GM12878 (cell line): ENCODE data around the gene USP5. TPM values are rescaled to one million over a fixed set of nuclear protein-coding genes. Genes with fewer than 3 reads are reported as not detected.

Experiments
- ATAC-seq: fragments of 200-7000 bp; cut with Tn5 transposase; 3 replicates; pipeline ENCODE4 v1.9.1; 2020; ENCODE audit warnings: mild to moderate bottlenecking, moderate library complexity
- BruUV-seq: library from RNA; stranded (reverse); fragments of 400-500 nt; replicated peaks from 2 replicates; lab custom pipeline; 2021; lab: Mats Ljungman, UMichigan
- CTCF ChIA-PET: fragments of 300-600 bp; sonication (Branson Sonifier 250); formaldehyde crosslinking; extraction: SDS; loops from one replicate; lab custom pipeline; 2021; ENCODE audit warnings: inconsistent platforms; lab: Yijun Ruan, JAX
- POLR2A ChIA-PET: fragments of 350-600 bp; formaldehyde crosslinking; extraction: SDS; loops from one replicate; lab custom pipeline; 2021; ENCODE audit warnings: inconsistent platforms; lab: Charles Lee
- RAD21 ChIA-PET: fragments of 300-600 bp; sonication (Branson Sonifier 250); formaldehyde crosslinking; loops from one replicate; lab custom pipeline; 2023; ENCODE audit warnings: antibody characterized with exemption; ENCODE audit not compliant: unreplicated experiment; lab: Charles Lee
- SMC1A ChIA-PET: fragments of 300-600 bp; sonication (Branson Sonifier 250); formaldehyde crosslinking; loops from one replicate; lab custom pipeline; 2023; ENCODE audit not compliant: unreplicated experiment, uncharacterized antibody; lab: Charles Lee
- DNase-seq: peaks from one replicate; pipeline ENCODE4 v3.0.0-alpha.2; 2011; ENCODE audit warnings: low read depth, low spot score
- FAIRE-seq: peaks from 3 replicates; lab custom pipeline; 2011; peaks lifted over from hg19 to GRCh38; lab: Jason Lieb, UNC
- H2AFZ ChIP-seq: 2 replicates; pipeline ENCODE4 v1.6.0; 2011; ENCODE audit warnings: low read depth, low read length, control low read depth; ENCODE audit not compliant: control insufficient read depth
- H3K27ac ChIP-seq: 2 replicates; pipeline ENCODE4 v1.5.1; 2011; ENCODE audit warnings: control low read depth; ENCODE audit not compliant: control insufficient read depth, insufficient read depth
- H3K27me3 ChIP-seq, 2 experiments: replicated peaks in 1 of 2; 2 replicates each; pipeline versions ENCODE4 v1.6.0 to v1.6.1; 2011; ENCODE audit warnings: low read length in 1 of 2; ENCODE audit not compliant: control insufficient read depth in 2 of 2, insufficient read depth in 2 of 2
- H3K36me3 ChIP-seq, 2 experiments: 2 replicates each; pipeline ENCODE4 v1.5.1; 2011; ENCODE audit warnings: low read length in 1 of 2; ENCODE audit not compliant: control insufficient read depth in 2 of 2, insufficient read depth in 2 of 2
- H3K4me1 ChIP-seq: 2 replicates; pipeline ENCODE4 v1.6.1; 2011; ENCODE audit warnings: mild to moderate bottlenecking, low read length, moderate library complexity, mixed read lengths; ENCODE audit not compliant: control insufficient read depth, insufficient read depth
- H3K4me2 ChIP-seq: 2 replicates; pipeline ENCODE4 v1.6.0; 2011; ENCODE audit warnings: control low read depth; ENCODE audit not compliant: control insufficient read depth, insufficient read depth
- H3K4me3 ChIP-seq: fragments of 200-600 bp; sonication (generic); 2 replicates; pipeline ENCODE4 v1.5.1; 2016
- H3K79me2 ChIP-seq: 2 replicates; pipeline ENCODE4 v1.6.0; 2011; ENCODE audit warnings: low read length; ENCODE audit not compliant: control insufficient read depth, insufficient read depth
- H3K9ac ChIP-seq: 2 replicates; pipeline ENCODE4 v1.8.0; 2011; ENCODE audit warnings: low read length, control low read depth, mixed read lengths; ENCODE audit not compliant: control insufficient read depth, insufficient read depth
- H3K9me3 ChIP-seq: replicated peaks from 3 replicates; pipeline ENCODE4 v1.5.1; 2011; ENCODE audit warnings: mild to moderate bottlenecking, low read length; ENCODE audit not compliant: control insufficient read depth, insufficient read depth
- H4K20me1 ChIP-seq: 2 replicates; pipeline ENCODE4 v1.6.0; 2011; ENCODE audit not compliant: control insufficient read depth, insufficient read depth
- BCL11A ChIP-seq: IDR thresholded peaks from 2 replicates; pipeline ENCODE4 v1.6.1; 2011; ENCODE audit warnings: low read depth, low read length
- BMI1 ChIP-seq: fragments of 450-650 bp; IDR thresholded peaks from 2 replicates; pipeline ENCODE4 v1.6.1; 2016; ENCODE audit warnings: mild to moderate bottlenecking, moderate library complexity, borderline replicate concordance
- FOS ChIP-seq: IDR thresholded peaks from 3 replicates; pipeline ENCODE4 v1.6.1; 2011; ENCODE audit warnings: borderline replicate concordance; ENCODE audit not compliant: insufficient read length; ENCODE audit errors: extremely low read depth
- FOXM1 ChIP-seq: IDR thresholded peaks from 2 replicates; pipeline ENCODE4 v1.6.1; 2012; ENCODE audit warnings: low read depth, mild to moderate bottlenecking, inconsistent platforms, low read length, moderate library complexity
- MEF2A ChIP-seq: IDR thresholded peaks from 2 replicates; pipeline ENCODE4 v1.6.1; 2011; ENCODE audit warnings: low read depth, mild to moderate bottlenecking, low read length, moderate library complexity; ENCODE audit not compliant: insufficient read depth
- MYB ChIP-seq: fragments of 150-350 bp; IDR thresholded peaks from 2 replicates; pipeline ENCODE4 v1.6.1; 2014; ENCODE audit warnings: mild to moderate bottlenecking, low read depth, low read length, borderline replicate concordance
- RUNX3 ChIP-seq: IDR thresholded peaks from 2 replicates; pipeline ENCODE4 v1.6.1; 2012; ENCODE audit warnings: low read length, inconsistent platforms
- SIN3A ChIP-seq: IDR thresholded peaks from 2 replicates; pipeline ENCODE4 v1.6.1; 2012; ENCODE audit warnings: low read depth, low read length, improper control_type of control experiment
- SREBF1 ChIP-seq: IDR thresholded peaks from 2 replicates; pipeline ENCODE4 v1.6.1; 2012; ENCODE audit warnings: mild to moderate bottlenecking, low read length
- SRF ChIP-seq, 2 experiments: IDR thresholded peaks; 2 replicates each; pipeline ENCODE4 v1.6.1; 2011; ENCODE audit warnings: low read depth in 2 of 2, low read length in 2 of 2, mild to moderate bottlenecking in 1 of 2, moderate library complexity in 1 of 2
- STAT1 ChIP-seq: fragments of 450-650 bp; conservative IDR thresholded peaks from 2 replicates; pipeline ENCODE4 v1.6.1; 2014; ENCODE audit warnings: antibody characterized with exemption, mild to moderate bottlenecking
- STAT3 ChIP-seq: IDR thresholded peaks from 2 replicates; pipeline ENCODE4 v1.6.1; 2011; ENCODE audit warnings: low read depth, low read length, improper control_type of control experiment
- SUPT20H ChIP-seq: IDR thresholded peaks from 2 replicates; pipeline ENCODE4 v1.6.1; 2011; ENCODE audit warnings: low read depth, mild to moderate bottlenecking, low read length, moderate library complexity, borderline replicate concordance; ENCODE audit not compliant: control insufficient read depth
- SUZ12 ChIP-seq: fragments of 200-600 bp; sonication (generic); IDR thresholded peaks from one replicate; pipeline ENCODE4 v1.6.1; 2018; ENCODE audit warnings: antibody characterized with exemption, mild to moderate bottlenecking; ENCODE audit not compliant: unreplicated experiment
- WGBS: methylation state at CpG from one replicate; pipeline ENCODE4 v1.1.6; 2016; ENCODE audit warnings: low lambda C conversion rate; ENCODE audit not compliant: insufficient replicate concordance, insufficient coverage; ENCODE audit errors: missing lambda C conversion rate; 5-methylcytosine and 5-hydroxymethylcytosine counted together
- in situ Hi-C: fragments of 300-500 bp; cut with MboI; formaldehyde crosslinking; loops from 9 replicates; pipeline ENCODE4 v1.14.3; 2018; ENCODE audit warnings: mixed read lengths
- intact Hi-C: fragments of 100-400 bp; cut with micrococcal nuclease; formaldehyde crosslinking; loops from one replicate; pipeline ENCODE4 v1.14.2; 2022; ENCODE audit not compliant: unreplicated experiment
- polyA plus RNA-seq, 11 experiments: library from polyadenylated mRNA; depleted of rRNA in 4 of 11; unstranded in 6 of 11; stranded (reverse) in 5 of 11; fragments of >200 nt; fragmentation: Nextera tagmentation in 4 of 11; fragmentation: Illumina TruSeq in 1 of 11; extraction: Ambion mirVana in 4 of 11; extraction: Trizol in 1 of 11; gene quantifications; 1 replicate in 1 of 11; 2 replicates in 10 of 11; pipeline versions ENCODE4 v1.2.1 to v1.2.3, GENCODE V29; 2011 to 2016; ENCODE audit warnings: inconsistent platforms in 2 of 11, missing spikeins in 2 of 11, low read depth in 1 of 11
- total RNA-seq, 4 experiments: library from RNA; depleted of rRNA in 3 of 4; stranded (reverse); fragments of >200 nt in 3 of 4; fragmentation: Illumina TruSeq in 1 of 4; extraction: Trizol in 1 of 4; gene quantifications; 2 replicates each; pipeline versions ENCODE4 v1.2.1 to v1.2.3, GENCODE V29; 2013 to 2021
- TF ChIP-seq, protein P1 (sequence below), 3 experiments: IDR thresholded peaks in 2 of 3; conservative IDR thresholded peaks in 1 of 3; 2 replicates each; pipeline ENCODE4 v1.5.1; 2011; ENCODE audit warnings: low read depth in 3 of 3, low read length in 3 of 3, mild to moderate bottlenecking in 3 of 3, control low read depth in 2 of 3, moderate library complexity in 2 of 3, inconsistent platforms in 1 of 3, mixed read lengths in 1 of 3; ENCODE audit not compliant: control insufficient read depth in 2 of 3, insufficient read depth in 1 of 3; ENCODE audit errors: extremely low read depth in 1 of 3
- TF ChIP-seq, protein P2 (sequence below): IDR thresholded peaks from 2 replicates; pipeline ENCODE4 v1.6.1; 2011; ENCODE audit warnings: mild to moderate bottlenecking, low read depth, low read length, moderate library complexity; ENCODE audit not compliant: insufficient replicate concordance

The USP5 gene
- total and polyA plus RNA-seq, 10 of the 15 experiments (the other 5 are each of a cell fraction or from before 2014, with no cell fraction given) = 2.5 to 124 (median 74.6) TPM

DNA sequence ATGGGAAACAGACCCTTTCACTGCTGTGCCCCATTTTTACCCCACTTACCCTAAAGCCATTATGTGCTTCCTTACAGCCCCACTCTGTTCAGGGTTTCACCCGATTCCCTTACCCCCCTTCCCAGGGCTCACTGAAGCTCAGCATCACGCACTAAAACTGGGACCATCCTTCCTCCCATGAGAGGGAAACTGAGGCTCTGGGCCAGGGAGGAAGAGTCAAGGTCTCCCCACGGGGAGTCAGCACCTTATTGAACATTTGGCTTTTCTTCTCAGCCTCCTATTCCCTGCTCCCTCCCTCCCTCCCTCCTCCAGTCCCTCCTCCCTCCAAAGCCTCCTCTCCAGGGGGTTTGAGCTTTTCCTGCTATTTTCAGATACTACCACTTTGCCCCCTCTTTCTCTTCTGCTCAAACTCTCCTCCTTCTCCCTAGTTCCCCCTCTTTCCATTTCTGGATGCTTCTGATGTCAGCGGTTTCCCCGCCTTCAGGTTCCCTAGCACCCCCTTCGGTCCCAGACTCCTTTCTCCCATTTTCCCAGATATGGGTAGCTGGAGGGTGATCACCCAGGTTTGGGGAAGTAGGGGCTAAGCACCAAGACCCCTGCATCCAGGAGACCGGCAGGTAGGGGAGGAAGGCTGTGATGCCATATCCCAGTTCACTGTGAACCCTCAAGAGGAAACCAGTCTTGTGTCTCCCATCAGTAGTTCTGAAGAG lies 29.4 kb upstream of the USP5 start:
- DNase-seq (no peak), FAIRE-seq (no peak)
- no peaks in the 10 kb centered on the region; the same call in 1 of the 2 replicates for H3K4me1 ChIP-seq
- no peak overlapping the region for H3K27ac ChIP-seq
- H2AFZ ChIP-seq = no peak overlapping the region
- no TSS peak for BruUV-seq
- in situ Hi-C loops = no loop called here
- H4K20me1 ChIP-seq = no peaks in the 10 kb centered on the region
- POLR2A ChIA-PET = interaction anchor here (0.9 kb wide), 1 partner anchor 69 kb away, joined by 3 read pairs; no protein-coding TSS in a partner anchor
- no peak overlapping the region for H3K4me3 ChIP-seq
- 39% methylated on average over 6 of the region's 7 CpGs for WGBS
- no peak overlapping the region for H3K9ac ChIP-seq
- H3K9me3 ChIP-seq = no peaks in the 10 kb centered on the region
- no peak for TF ChIP-seq BCL11A
- no peak for TF ChIP-seq SUZ12
- no peak for TF ChIP-seq STAT1
- TF ChIP-seq SUPT20H = no peak
- TF ChIP-seq, protein P1, sequence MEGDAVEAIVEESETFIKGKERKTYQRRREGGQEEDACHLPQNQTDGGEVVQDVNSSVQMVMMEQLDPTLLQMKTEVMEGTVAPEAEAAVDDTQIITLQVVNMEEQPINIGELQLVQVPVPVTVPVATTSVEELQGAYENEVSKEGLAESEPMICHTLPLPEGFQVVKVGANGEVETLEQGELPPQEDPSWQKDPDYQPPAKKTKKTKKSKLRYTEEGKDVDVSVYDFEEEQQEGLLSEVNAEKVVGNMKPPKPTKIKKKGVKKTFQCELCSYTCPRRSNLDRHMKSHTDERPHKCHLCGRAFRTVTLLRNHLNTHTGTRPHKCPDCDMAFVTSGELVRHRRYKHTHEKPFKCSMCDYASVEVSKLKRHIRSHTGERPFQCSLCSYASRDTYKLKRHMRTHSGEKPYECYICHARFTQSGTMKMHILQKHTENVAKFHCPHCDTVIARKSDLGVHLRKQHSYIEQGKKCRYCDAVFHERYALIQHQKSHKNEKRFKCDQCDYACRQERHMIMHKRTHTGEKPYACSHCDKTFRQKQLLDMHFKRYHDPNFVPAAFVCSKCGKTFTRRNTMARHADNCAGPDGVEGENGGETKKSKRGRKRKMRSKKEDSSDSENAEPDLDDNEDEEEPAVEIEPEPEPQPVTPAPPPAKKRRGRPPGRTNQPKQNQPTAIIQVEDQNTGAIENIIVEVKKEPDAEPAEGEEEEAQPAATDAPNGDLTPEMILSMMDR (IDR thresholded peaks at IDR 0.05 in 2 of 3, conservative IDR thresholded peaks at IDR 0.05 in 1 of 3; ENCODE audit: control insufficient read depth in 2 of 3, extremely low read depth in 1 of 3, insufficient read depth in 1 of 3, low read depth in 3 of 3, low read length in 3 of 3) = no peak
- TF ChIP-seq STAT3 = no peak
- no peak for TF ChIP-seq SIN3A
- no peak for TF ChIP-seq FOS
- no peak for TF ChIP-seq MYB
- TF ChIP-seq SRF (IDR thresholded peaks at IDR 0.05; ENCODE audit: low read depth in 2 of 2, low read length in 2 of 2) = no peak
- no peak for TF ChIP-seq MEF2A
- TF ChIP-seq FOXM1 = no peak
- TF ChIP-seq, protein P2, sequence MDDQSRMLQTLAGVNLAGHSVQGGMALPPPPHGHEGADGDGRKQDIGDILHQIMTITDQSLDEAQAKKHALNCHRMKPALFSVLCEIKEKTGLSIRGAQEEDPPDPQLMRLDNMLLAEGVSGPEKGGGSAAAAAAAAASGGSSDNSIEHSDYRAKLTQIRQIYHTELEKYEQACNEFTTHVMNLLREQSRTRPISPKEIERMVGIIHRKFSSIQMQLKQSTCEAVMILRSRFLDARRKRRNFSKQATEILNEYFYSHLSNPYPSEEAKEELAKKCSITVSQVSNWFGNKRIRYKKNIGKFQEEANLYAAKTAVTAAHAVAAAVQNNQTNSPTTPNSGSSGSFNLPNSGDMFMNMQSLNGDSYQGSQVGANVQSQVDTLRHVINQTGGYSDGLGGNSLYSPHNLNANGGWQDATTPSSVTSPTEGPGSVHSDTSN = no peak
- TF ChIP-seq RUNX3 = no peak
- TF ChIP-seq BMI1 = no peak
- no peak for TF ChIP-seq SREBF1
- TF ChIP-seq, all 136 proteins: peak for 0
- no peak for ATAC-seq
- H3K79me2 ChIP-seq = no peaks in the 10 kb centered on the region
- ChIA-PET CTCF (interaction anchor here (0.7 to 4.2 kb wide), 6 partner anchors 14 to 259 kb away, joined by 3 to 16 read pairs (median 4); partner anchors contain the start of gene MLF2), RAD21 (interaction anchor here (1.1 kb wide), 1 partner anchor 54 kb away, joined by 3 read pairs; no protein-coding TSS in a partner anchor), SMC1A (interaction anchor here (1.0 kb wide), 1 partner anchor 69 kb away, joined by 4 read pairs; the partner anchor contains the start of gene MLF2)
- H3K4me2 ChIP-seq = no peak overlapping the region
- intact Hi-C loops = no loop called here
- peaks cover 15 to 23% of the 10 kb centered on the region in 2 experiments for H3K27me3 ChIP-seq
- no peaks in the 10 kb centered on the region for H3K36me3 ChIP-seq
